Colon (tissue), 2 donors: Measurements from ENCODE around the gene HDHD2.

Source experiments
- FAIRE-seq: peaks from 2 replicates; lab custom pipeline; 2012; peaks lifted over from hg19 to GRCh38; lab: Jason Lieb, UNC
- donor health status: control.
- donor health status: control.

The HDHD2 gene

GRCh38 chr18:47062471-47062870, 87.8 kb downstream of the HDHD2 start:
- no peak for FAIRE-seq
